Mammary epithelial cell (primary cell): ENCODE measurements around the gene HSF2.

Experiments used
- CTCF ChIP-seq, 2 donors: IDR thresholded peaks in 1 of 2; conservative IDR thresholded peaks in 1 of 2; 2 replicates each; pipeline ENCODE4 v1.5.1; 2011 to 2012; ENCODE audit warnings: inconsistent platforms in 2 of 2, low read length in 2 of 2, mild to moderate bottlenecking in 2 of 2, control low read depth in 1 of 2, low read depth in 1 of 2; ENCODE audit not compliant: insufficient read depth in 1 of 2; ENCODE audit errors: extremely low read depth in 1 of 2
- EZH2 ChIP-seq: IDR thresholded peaks from 2 replicates; pipeline ENCODE4 v1.6.1; 2012; ENCODE audit warnings: low read length, inconsistent platforms, borderline replicate concordance

GRCh38 chr6:122405417-122405816, 6.0 kb downstream of the HSF2 start:
- TF ChIP-seq CTCF (conservative IDR thresholded peaks at IDR 0.05 in 1 of 2, IDR thresholded peaks at IDR 0.05 in 1 of 2; ENCODE audit: extremely low read depth in 1 of 2, insufficient read depth in 1 of 2, low read depth in 1 of 2, low read length in 2 of 2) = peak; percentile 29 to 31
- no peak for TF ChIP-seq EZH2
